HG03442 (cell line): Measurements from ENCODE around the gene TNRC6C.
A peak's percentile ranks its signal among the peaks of the same experiment; 100 is the strongest.

ENCODE experiments used
- ATAC-seq: cut with Tn5 transposase; IDR thresholded peaks from one replicate; pipeline ENCODE4 v1.9.1; 2021; ENCODE audit warnings: mild to moderate bottlenecking, moderate library complexity; ENCODE audit not compliant: unreplicated experiment

The TNRC6C gene, protein sequence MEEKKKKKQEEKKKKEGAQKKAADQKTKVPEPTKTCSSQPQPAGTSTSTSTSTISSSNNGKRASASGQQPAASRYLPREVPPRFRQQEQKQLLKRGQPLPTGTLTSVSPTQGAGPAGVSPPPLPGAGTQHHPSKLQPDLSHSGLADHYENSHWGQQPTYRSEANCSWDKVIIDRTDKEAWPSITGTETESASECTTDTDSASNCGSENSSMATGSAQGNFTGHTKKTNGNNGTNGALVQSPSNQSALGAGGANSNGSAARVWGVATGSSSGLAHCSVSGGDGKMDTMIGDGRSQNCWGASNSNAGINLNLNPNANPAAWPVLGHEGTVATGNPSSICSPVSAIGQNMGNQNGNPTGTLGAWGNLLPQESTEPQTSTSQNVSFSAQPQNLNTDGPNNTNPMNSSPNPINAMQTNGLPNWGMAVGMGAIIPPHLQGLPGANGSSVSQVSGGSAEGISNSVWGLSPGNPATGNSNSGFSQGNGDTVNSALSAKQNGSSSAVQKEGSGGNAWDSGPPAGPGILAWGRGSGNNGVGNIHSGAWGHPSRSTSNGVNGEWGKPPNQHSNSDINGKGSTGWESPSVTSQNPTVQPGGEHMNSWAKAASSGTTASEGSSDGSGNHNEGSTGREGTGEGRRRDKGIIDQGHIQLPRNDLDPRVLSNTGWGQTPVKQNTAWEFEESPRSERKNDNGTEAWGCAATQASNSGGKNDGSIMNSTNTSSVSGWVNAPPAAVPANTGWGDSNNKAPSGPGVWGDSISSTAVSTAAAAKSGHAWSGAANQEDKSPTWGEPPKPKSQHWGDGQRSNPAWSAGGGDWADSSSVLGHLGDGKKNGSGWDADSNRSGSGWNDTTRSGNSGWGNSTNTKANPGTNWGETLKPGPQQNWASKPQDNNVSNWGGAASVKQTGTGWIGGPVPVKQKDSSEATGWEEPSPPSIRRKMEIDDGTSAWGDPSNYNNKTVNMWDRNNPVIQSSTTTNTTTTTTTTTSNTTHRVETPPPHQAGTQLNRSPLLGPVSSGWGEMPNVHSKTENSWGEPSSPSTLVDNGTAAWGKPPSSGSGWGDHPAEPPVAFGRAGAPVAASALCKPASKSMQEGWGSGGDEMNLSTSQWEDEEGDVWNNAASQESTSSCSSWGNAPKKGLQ (N-terminal part only)

DNA sequence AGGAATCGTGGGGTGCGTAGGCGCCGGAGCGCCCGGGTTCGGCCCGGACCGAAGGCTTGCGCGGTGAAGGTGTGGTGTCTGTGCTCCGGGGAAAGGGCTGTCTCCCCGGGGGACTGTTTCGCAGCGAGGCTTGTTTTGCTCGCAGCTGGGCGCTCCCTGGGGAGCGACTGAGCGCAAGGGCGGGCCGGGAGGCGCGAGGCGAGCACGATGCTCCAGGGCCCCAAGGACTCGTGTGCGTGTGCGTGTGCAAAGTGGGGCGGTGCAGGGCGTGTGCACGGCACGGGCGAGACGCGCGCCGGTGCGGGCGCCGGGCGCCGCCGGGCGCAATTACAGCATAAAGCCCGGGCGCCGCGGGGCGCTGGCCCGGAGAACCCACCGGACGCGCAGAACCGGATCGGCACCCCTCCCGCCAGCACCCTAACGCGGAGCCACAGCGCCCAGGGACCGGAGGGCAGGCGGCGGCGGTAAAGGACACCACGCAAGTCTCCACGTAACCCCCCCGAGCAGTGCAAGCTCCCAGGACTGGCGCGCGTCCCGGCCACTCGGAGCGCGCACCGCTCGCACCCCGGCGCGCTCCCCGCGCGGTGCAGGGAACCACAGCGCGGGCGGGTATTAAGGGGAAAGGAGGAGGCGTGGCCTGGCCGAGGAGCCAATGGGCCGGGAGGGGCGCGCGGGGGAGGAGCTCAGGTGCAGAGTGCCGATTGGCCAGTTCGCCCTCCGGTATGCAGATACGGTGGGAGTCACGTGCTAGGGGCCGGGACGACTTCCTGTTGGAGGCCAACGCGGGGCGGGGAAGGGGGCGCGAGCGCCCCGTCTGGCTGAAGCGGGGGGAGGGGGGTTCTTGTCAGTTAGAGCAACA, at the start of gene TNRC6C:
Gene TNRC6C, plus strand, starts transcription at position 847 of the 859 bp plus-strand sequence. CDS start 45,504 bp downstream, outside the sequence.
- ATAC-seq = peak; percentile 77

DNA sequence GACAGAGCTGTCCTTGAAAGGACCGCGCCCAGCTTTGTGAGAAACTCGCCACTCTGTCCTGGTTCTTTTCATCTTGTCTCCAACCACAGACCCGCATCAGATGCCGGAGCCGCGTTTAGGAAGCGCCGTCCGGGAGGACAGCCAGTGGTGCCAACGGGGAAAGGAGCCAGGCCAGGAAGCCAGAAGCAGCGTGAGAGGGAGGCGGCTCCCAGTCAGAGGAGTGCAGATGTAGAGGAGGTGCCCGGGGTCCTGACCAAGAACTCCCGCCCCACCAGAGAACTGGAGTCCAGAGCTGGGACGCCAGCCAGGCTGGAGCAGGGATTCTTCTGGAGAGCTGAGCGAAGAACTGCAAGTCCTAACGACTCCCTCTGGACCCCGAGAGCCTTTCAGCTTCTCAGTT, 49.3 kb upstream of the TNRC6C start:
- no peak for ATAC-seq

DNA sequence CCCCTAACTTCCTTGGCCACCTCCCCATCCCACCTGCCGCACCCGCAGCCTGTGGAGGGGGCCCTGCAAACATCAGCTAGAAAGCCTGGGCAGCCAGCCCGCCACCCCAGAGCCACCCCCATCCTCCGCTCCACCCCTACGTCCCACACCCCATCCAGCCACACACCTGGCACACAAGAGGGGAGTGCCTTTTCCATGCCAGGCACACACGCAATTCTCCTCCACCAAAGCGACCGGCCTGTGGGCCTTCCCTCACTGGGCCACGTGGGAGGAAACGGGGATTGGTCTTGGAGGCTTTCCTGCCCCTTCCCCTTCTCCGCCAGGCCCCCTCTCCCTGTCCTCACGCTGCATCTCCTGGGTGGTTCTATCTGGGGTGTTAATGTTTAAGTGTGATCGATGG, 48.7 kb upstream of the TNRC6C start:
- ATAC-seq = no peak

DNA sequence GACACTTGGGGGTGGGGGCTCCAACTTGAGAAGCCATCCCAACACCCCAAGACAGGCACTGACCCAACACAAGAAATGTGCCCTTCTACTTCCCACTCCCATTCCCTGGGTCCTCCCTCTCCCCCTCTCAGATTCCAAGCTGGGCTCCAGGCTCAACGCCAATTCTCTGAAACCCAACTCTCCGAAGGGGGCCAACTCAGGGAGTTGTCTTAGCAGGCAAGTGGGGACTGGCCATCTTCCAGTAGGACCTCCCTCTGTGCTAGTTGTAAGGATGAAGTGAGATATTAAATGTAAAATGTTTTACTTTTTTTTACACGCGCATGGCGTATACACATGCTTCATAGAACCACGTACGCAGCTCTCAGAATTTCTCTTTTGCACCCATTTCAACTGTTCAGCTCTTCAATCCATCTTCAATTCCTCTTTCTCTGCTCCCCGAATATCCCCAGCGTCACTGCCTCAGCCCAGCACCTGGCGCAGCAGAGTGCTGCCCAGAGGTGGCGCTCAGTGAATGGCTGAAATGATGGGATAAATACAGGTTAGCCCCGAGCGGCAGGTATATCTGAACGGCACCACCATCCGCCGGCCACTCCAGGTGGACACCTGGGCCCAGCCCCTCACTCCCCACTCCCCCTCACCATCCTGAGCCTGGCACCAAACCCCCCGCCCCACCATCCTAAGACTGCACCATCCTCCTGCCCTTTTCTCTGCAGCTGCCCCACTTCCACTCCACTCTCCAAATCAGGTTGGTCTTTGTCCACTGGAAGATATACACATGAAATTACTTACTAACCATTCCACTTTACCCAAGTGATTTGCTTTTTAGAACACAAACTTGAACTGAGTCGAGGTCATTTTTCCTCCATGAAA, 43.9 kb upstream of the TNRC6C start:
- ATAC-seq = no peak

DNA sequence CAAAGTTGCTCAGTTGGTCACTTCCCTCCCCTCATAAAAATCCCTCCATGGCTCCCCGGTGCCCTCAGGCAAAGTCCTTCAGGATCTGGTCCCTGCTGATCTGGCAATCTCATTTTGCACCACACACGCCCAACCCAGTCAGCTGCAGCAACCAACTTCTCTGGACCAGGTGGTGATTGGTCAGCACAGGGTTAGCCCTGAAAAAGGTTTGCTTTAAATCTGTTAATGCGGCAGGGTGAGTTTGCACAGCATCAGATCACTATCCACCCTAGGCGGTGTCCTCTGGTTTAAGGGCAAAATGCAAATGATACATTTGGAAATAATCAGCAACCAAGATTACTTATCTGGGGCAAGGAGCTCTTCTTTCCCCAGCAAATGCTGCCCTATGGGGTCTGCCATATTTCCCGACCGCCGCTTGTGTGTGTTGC, 42.9 kb upstream of the TNRC6C start:
- ATAC-seq = no peak

DNA sequence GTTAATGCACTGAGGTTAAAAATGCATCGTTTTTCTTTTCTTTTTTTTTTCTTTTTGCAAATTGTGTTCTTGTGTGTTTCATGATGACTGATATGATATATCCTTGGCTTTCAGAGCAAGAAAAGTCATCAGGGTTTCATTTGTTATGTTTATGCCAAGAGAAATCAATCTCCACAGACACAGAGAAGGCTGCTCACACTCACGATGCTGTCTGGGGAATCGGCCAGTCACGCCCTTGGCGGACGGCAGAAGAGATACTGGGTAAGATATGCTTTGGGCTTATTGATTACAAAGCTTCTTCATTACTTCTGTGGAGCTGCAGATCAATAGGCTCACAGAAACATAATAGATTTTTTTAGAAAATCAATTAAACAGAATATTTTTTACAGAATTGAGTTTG, 42.2 kb upstream of the TNRC6C start:
- no peak for ATAC-seq

DNA sequence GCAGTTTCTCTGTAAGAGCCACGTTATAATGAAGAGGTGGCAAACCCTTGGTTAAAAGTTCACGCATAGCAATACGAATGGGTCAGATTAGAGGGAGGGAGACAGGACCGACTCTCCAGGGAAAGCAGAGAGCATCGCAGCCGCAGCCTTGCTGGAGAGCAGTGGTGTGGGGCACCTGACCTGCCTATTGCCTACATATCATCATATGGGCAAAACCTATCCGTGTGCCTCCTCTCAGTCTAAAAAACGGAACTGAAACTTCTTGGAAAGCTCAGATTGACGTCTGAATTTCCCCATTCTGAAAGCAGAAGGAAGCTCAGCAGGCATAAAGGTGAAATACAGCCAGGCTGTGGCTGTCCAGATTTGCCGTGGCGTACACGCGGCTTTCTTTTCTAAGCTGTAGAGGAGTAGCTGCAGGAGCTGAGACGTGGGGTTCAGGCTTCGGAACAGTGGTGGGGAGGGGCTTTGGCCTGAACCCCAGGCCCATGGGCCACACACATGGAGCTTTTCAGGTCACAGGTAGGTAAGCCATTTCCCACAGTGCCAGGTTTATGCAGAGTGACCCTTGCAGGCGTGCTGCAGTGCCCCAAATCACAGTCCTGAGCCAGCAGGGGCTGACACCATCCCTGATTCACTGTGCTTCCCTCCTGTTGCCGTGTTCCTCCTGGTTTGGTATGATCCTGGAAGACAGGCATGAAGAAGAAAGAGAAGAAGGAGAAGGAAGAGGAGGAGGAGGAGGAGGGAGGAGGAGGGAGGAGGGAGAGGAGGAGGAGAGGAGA, 41.6 kb upstream of the TNRC6C start:
- ATAC-seq = no peak

DNA sequence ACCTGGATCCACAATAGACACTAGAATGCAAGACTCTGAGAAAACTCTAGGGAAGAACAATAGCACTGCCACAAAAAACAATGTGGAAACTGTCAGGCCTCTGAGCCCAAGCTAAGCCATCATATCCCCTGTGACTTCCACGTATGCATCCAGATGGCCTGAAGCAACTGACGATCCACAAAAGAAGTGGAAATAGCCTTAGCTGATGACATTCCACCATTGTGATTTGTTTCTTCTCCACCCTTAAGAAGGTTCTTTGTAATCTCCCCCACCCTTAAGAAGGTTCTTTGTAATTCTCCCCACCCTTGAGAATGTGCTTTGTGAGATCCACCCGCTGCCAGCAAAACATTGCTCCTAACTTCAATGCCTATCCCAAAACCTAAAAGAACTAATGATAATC, 39.2 kb upstream of the TNRC6C start:
- no peak for ATAC-seq

DNA sequence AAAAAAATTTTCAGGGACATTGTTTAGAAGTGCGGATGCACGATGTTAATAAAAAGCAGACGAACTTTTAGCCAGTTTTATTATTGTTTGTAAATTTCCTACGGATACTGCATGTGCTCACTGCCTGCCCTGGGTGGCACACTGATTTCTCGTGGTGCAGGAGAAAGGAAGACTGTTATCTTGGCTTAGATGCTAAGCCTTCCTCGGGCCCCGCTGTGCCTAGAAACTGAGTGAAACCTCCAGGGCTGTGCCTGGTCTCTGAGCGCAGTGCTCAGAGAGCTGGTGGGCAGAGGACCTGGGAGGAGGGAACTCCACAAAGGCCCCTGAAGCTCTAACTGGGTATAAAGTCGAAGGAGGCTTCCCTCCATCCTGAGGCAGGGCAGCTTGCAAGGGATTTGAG, 35.4 kb upstream of the TNRC6C start:
- no peak for ATAC-seq

DNA sequence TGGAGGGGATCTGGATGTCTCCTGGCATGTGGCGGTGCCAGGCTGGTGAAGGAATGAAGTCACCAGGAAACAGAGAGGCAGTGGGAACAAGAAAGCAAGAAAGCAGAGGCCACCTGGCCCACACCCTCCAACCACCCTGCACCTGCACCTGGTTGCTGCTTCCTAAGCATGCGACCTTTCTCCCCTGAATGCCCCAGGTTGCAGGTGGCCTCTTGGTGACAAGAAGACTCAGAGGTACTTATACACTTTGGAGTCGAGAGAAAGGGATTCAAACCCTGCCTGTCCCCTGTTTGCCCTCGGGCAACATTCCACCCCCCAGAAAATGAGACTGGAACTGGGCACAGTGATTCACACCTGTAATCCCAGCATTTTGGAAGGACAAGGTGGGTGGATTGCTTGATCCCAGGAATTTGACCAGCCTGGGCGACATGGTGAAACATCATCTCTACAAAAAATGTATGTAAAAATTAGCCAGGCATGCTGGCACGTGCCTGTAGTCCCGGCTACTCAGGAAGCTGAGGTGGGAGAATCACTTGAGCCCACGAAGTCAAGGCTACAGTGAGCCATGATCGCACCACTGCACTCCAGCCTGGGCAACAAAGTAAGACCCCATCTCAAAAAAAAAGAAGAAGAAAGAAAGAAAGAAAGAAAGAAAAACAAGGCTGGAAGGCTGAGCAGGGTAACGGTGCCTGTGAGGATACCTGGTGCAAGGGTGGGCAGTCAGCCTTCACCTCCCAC, 34.6 kb upstream of the TNRC6C start:
- no peak for ATAC-seq

DNA sequence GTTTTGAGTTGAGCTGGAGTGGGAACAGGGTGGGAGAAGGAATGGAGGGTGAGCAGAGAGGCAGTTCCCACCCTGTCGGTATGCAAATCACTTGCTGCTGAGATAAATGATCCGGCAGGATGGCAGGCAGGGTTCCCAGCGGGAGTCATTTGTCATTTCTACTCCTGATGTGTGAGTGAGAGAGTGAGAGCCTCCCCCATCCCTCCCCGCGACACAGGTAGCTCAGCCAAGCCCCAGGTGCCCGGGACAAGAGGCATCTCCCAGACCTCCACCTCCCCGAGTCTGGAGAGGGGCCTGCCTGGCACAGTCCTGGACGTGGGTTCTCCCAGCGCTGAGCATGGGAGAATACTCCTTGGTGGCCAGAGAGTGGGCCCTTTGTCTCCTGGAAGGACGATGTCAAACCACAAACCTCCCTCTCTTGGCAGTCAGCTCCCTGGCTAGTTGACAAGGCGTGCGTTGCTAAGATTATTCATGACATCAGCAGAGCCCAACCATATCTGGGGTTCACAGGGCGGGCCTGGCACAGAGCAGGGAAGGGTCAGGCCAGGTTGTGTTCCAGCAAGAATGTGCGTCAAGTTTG, 33.7 kb upstream of the TNRC6C start:
- no peak for ATAC-seq

DNA sequence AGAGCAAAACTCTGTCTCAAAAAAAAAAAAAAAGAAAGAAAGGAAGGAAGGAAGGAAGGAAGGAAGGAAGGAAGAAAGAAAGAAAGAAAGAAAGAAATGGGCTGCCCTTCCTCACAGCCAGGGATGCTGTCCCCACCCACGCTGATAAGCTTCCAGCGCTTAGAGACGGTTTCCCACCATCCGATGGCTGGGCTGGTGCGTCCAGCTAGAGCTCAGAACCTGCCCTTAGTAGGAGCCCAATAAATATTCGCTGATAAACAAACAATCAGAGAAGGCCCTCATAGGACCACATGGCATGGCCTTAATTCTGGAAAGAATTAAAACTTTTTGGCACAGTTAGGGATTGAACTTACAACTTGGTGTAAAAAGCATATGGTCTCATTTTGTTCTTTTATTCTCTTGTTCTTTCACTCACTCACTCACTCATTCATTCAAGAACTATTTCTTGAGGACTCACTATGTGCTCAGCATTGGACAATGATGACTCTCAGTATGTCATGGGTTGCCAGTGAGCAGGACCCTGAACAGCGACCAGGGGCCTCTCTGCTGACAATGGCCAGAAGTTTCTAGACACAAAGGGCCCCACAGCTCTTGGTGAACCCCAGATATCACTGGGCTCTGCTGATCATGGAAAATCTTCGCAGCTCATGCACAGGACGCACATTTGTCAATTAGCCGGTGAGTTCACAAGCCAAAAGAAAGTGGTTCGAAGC, 32.5 kb upstream of the TNRC6C start:
- no peak for ATAC-seq

DNA sequence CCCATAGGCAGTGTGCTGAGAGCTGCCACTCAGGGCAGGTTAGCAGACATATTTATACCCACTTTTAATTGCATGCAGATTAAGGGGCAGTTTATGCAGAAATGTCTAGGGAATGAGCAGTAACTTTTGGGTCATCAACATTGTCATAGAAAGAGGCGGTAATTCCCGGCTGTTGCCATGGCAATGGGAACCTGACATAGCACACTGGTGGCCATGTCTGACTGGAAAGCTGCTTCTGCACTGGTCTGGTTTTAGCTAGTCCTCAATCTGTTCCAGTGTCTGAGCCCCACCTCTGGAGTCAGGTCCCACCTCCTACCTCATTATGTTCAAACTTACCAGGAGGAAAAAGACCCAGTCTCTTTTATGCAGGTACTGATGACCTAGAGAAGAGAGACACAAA, 31.5 kb upstream of the TNRC6C start:
- no peak for ATAC-seq

DNA sequence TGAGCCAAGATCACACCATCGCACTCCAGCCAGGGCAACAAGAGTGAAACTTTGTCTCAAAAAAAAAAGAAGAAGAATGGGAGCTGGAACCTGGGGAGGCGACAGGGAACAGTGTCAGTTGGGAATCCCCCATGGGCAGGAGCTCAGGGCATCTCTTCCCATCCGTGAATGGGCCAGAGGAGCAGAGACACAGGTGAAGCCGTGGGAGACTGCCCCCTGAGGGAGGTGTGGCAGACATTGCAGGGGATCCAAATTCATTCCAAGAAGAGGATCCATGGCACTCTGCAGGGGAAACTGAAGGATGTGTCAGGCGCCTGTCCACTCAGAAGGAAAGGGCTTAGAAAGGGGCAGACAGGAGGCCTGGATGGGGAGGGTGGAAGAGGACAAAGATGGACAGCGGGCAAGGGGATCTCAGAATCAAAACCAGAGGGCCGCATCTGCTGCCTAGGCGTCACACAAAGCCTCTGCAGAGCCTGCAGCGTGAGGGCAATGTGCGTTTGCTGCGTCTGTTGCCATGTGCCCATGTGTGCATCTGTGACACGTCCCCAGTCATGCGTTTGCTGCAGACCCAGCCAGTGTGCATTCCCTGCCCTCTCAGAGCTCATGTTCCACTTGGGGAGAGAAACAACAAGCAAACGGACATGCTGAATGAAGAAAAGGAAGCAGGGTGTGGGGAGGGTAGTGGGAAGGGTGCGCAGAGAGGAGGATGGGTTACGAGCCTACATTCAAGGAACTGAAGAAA, 30.6 kb upstream of the TNRC6C start:
- ATAC-seq = no peak

DNA sequence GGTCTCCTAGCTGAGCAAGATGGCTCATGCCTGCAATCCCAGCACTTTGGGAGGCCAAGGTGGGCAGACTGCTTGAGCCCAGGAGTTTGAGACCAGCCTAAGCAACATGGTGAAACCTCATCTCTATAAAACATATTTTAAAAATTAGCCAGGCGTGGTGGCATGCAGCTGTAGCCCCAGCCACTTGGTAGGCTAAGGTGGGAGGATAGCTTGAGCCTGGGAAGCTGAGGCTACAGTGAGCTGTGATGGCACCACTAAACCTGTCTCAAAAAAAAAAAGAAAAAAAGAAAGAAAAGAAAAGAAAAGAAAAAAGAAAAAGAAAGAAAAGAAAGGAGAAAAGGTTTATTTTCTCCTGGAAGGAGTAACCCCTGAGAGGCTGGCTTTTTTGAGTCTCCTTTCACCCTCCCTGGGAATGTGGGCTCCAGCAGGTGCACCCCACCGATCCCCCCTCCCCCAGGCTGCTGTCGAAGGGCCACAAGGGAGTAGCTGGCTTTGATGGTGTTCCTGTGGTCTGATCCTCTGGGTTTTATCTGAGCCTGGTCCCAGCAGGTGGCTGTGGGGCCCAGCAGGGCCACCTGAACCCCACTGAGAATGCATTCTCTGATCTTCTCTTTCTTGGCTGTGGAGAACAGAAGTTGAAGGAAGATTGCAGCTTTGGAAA, 29.9 kb upstream of the TNRC6C start:
- no peak for ATAC-seq

DNA sequence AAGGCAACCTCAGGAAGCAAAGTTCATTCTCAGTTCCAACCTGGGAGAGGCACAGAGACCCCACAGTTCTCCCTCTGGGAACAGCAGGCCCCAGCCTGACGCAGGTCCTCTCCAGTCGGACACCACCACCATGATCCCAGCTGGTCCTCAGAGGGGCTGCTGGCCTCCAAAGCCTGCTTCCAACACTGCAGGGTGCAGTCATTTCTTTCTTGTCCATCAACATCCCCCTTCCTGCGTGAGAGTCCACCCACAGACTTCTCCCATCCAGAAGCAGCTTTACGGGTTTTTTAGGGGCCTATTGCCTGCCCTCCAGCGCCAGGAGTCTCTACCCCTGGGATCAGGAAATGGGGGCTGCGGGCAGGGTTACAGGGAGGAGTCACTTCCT, 29.3 kb upstream of the TNRC6C start:
- ATAC-seq = no peak
